GM21390 (cell line): Measurements from ENCODE around the gene TOR1AIP1.
"Not testable (repeated sequence)": the region's sequence is repeated elsewhere in the genome, so short reads cannot be mapped to it uniquely, and the experiment has no call there.

ENCODE experiments used
- ATAC-seq: cut with Tn5 transposase; IDR thresholded peaks from one replicate; pipeline ENCODE4 v1.9.1; 2021; ENCODE audit not compliant: unreplicated experiment

Gene TOR1AIP1

DNA sequence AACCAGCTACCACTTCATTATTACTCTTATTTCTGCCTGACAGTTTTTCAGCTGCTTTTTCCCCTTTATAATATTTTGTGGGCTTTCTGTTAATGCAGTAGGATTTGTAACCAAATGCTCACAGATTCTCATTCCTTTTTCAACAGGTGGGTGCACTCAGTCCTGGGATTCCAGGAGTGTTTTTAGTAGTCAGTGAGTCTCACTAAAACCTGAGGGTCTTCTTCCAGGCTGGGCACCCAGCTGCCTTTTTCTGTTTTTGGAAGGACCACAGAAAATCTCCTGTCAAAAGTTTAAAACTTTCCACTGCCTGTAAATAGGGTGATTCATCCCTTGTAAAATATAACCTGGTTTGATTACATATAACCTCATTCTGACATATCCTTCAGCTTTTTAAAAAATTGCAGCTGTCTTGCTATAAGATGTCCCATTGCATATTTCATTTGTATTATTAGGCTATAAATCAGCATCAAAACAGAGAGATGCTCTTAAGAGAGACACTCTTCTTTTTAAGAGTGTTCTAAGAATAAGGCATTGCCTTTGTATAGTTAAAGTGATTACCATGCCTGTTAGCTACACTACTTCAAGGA is 55.7 kb downstream of the TOR1AIP1 start:
- no peak for ATAC-seq

DNA sequence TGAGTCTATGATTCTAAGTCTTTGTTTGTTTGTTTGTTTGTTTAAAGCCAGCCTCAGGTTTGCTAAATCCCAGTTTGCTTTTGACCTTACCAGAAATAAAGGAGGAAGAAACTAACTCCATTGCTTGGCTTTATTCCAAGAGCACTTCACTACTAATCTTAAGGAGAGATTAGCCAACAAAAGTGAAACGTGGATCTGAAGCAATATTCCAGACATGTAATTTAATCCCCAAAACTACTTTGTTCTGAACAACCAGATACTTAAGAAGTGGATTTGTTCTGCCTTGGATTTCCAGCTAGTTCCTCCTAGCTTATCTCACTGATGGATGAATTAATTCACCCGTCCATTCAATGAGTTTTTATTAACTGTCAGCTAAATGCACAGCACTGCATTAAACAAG is 56.7 kb downstream of the TOR1AIP1 start:
- ATAC-seq, result no peak

DNA sequence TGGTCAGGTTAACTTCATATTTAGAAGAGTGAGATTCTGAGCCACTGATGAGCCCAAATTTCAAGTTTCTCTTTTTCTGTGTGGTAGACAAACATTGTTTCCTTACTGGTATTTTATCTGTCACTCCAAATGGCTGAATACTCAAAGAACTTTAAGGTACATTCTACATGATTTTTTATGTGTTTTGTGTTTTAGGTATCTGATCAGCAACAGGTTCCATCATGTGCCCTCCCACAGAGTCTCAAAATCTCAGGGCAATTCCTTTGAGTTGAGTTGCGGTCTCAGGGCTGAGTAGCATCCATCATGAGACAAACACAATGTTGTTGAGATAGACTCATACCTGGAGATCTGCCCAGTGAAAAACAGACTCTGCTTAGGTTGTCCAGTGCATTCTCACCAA is 57.9 kb downstream of the TOR1AIP1 start:
- ATAC-seq, result no peak

DNA sequence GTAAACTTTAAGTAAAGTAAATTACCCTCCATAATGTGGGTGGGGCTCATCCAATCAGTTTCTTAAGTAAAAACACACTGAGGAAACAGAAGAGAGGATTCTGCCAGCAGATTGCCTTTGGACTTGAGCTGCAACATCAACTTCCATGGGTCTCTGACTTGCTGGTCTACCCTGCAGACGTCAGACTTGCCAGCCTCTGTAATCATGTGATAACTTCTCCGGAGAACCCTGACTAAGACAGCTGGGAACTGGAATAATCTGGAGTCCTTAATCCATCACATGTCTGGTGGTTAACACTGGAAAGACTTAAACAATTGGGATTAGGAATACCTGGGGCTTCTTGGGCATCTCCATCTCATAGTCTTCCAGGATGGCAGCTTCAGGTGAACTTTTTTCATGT is 59.4 kb downstream of the TOR1AIP1 start:
- no peak for ATAC-seq

DNA sequence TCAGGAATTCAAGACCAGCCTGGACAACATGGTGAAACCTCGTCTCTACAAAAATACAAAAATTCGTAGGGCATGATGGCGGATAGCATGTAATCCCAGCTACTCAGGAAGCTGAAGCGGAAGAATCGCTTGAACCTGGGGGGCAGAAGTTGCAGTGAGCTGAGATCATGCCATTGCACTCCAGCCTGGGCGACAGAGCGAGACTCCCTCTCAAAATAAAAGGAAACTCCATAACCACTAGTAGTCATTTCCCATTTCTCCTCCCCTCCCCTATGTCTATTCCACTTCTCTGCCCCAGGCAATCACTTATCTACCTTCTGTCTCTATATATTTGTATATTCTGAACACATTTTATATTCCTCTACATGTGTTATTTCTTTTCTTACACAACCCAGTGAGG is 68.6 kb downstream of the TOR1AIP1 start:
- no peak for ATAC-seq

DNA sequence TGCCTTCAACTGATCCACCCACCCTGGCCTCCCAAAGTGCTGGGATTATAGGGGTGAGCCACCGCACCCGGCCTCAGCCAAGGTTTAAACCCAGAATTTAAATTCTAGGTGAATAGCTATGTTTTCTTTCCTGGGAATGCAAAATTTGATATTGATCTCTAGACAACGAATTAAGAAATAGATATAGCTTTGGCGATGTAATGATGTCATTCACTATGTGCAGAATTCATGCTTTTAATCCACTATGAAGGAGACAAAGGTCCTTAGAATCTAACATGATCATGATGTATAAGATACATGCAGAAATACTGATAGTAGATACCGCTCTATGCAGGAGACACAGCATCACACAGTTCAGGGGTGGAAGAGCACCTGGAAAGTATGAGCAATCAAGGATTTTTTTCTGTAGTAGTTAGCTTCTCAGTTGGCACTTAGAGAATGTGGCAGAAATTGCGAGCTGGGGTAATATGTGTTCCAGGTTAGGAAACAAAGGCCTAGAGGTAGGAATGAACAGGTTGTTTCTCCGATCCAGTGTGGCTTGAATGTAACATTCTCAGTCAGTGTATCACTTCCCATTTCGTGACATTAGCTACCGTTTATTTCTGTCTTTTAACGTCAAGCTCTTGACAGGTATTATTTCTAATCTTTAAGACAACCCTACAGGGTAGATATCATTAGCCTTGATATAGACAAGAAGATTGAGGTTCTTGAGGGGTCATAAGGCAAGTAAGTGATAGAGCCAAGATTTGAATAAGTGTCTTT is 69.5 kb downstream of the TOR1AIP1 start:
- ATAC-seq, result no peak

DNA sequence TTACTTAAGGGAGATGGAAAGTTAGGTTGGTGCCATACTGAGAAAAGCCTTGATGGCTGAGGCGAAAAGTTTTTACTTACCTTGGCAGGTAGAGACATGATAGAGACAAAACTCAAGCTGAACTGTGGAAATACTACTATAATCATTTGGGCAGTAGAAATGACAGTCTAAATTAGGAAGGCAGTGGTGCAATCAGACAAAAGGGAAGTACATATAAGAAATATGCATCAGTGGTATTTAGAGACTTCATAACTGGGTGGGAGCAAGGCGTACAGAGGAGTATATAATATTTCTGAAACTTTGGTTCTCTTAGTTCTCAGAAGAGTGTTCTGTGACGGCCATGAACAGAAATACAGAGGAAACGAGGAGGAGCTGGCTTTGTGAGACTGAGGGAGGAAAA is 70.1 kb downstream of the TOR1AIP1 start:
- ATAC-seq, result no peak

DNA sequence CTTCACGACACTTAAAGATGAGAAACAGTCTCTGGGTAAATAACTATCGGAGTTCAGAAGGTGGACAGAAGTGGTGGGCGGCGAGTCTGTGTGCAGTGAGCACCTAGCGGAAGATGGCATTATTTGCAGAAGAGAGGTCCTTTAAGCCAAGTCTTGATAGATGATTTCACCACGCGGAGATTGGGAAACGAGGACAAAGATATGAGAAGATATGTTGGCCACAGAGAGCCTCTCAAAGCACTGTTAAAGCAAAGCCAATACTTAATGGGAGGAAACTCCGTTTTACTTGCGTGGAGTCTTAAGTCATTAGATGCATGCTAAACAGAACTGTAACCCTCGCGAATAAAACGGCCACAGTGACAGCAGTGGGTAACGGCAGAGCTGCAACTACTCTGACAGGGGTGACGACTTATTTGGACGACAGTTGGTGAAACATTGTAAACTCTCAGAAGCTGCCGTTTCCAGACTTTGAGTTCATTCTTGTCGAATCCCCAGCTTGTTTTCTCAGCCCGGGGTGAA is 71.9 kb downstream of the TOR1AIP1 start:
- ATAC-seq, result no peak

DNA sequence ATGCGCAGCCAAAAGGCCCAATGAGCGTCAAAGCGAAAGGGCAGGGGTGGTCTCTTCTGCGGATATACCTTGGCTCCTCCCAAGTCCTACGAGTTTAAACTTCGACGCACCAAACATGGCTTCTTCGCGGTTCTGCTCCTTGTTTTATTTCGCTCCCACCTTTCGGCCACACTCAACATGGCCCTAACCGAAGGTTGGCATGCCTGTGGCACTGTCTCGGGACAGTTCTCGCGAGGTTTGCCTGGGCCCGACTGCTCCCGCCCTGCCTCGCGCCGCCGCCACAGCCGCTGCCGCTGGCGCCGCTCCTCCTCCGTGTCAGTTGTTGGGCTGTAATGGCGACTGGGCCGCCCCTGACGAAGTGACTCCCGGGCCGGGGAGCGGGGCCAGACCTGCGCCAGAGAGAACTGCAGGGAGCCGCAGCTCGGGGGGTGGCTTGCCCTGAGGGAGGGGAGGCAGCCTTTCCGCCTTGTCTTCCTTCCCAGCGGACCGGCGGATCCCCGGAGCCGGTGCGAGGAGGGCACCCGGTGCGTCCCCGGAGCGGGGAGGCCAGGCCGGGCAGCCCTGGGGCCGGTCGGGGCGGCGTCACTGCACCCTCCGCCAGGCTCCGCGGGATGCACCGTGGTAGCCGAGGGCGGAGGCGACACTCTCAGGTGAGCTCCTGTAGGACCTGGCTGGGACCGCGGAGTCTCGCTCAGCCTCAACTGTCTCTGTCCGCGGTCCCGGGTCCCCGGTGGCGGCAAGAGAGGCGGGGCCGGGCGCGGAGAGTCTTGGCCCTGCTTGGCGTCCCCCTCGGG is 72.6 kb downstream of the TOR1AIP1 start, which contains the start of gene CEP350:
Gene CEP350, plus strand, starts transcription at position 318 of the 794 bp plus-strand sequence. CDS start 31,372 bp downstream, outside the sequence.
- peak; percentile 93 for ATAC-seq

DNA sequence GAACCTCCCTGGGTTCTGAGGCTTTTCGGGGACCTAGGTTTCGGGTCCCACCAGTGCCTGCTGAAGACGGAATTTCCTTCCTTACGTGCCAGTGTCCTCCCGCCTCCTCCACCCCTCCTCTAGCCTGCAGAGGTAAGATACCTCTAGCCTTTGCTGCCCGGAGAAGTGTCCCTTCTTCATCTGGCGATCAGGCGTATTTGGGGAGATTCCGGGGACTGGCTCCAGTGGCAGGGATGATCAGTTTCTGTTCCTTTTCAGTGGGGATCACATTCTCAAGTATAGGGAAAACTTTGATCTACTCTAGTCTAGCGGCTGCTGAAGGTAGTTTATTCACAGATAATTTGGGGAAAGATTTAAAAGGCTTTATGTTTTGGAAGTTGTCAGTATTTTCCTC is 73.2 kb downstream of the TOR1AIP1 start:
- peak; percentile 7 for ATAC-seq

DNA sequence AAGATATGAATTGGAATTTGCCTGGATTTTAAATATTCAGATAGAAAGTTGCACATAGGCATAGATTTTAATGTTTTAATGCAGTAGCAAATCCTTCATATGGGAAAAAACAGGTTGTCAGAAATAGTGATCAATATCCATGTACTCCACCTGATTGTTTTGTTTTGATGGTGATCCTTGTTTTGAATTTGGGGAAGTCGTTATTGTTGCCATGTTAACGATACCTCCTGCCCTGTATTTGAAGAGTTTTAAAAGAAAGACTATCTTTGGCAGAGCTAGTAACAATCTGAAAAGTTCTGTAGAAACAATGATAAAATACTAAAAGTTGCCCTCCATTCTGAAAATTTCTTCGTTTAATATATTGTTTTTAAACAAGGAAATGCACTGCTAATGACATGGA is 73.6 kb downstream of the TOR1AIP1 start:
- ATAC-seq, result no peak

DNA sequence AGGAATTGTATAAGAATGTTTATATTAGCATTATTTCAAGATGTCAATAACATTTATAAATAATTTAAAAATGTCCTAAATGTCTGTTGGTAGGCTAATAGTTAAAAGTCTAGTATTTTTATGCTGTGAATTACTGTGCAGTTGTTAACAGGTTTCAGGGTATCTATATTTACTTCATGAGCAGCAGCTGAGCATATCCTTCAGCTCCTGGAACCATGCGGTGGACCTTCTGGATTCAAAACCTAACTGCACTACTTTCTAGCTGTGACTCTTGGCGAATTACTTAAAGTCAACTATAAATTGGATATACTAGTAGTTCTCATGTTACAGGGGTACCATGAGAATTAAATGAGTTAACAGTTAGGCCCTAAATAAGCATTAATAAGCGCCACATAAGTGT is 76.3 kb downstream of the TOR1AIP1 start:
- ATAC-seq, result no peak

DNA sequence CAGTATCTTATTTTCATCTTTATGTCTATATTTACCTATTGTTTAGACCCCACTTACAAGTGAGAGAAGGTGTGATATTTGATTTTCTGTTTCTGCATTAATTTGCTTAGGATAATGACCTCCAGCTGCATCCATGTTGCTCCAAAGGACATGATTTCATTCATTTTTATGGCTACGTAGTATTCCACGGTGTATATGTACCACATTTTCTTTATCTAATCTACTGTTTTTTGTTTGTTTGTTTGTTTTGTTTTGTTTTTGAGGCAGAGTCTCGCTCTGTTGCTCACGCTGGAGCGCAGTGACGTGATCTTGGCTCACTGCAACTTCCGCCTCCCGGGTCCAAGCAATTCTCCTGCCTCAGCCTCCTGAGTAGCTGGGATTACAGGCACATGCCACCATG is 80.1 kb downstream of the TOR1AIP1 start:
- ATAC-seq, result not testable (repeated sequence)

DNA sequence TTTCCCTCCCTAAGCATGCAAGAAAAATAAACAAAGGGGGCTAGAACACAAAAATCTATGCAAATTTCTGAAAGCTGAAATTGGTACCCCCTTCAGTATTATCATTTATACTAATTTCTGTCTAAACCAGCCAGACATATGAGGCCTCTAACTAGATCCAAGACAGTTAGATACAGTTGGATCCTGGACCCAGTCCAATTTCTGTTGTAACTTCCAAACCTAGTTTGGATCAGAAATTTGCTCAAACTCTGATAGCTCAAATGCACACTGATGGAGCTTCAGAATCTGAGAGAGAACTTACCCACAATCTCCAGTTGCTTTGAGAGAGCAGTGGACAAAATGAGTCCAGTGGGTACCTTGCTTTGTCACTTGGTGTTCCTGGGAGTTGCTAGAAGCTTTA is 84.5 kb downstream of the TOR1AIP1 start:
- ATAC-seq, result no peak

DNA sequence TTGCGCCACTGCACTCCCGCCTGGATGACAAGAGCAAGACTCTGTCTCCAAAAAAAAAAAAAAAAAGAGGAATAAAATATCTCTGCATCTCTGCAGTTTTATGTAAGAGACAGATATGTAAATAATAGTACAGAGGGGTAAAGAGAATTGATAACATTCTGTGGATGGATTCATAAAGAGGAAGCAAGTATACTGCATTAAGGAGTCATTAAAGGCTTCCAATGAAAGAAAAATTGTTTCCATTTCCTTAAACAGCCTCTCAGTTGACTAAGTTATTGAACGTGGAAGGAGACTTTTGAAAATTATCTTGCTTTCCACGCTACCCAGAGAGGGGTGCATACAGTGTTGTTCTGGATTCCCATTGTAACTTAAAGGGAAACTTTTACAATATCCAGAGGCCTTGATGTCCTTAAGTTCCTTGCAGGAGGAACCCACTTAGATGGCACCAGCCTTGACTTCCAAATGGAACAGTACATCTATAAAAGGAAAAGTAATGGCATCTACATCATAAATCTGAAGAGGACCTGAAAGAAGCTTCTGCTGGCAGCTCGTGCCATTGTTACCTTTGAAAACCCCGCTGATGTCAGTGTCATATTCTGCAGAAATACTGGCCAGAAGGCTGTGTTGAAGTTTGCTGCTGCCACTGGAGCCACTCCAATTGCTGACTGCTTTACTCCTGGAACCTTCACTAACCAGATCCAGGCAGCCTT is 86.4 kb downstream of the TOR1AIP1 start:
- no peak for ATAC-seq

DNA sequence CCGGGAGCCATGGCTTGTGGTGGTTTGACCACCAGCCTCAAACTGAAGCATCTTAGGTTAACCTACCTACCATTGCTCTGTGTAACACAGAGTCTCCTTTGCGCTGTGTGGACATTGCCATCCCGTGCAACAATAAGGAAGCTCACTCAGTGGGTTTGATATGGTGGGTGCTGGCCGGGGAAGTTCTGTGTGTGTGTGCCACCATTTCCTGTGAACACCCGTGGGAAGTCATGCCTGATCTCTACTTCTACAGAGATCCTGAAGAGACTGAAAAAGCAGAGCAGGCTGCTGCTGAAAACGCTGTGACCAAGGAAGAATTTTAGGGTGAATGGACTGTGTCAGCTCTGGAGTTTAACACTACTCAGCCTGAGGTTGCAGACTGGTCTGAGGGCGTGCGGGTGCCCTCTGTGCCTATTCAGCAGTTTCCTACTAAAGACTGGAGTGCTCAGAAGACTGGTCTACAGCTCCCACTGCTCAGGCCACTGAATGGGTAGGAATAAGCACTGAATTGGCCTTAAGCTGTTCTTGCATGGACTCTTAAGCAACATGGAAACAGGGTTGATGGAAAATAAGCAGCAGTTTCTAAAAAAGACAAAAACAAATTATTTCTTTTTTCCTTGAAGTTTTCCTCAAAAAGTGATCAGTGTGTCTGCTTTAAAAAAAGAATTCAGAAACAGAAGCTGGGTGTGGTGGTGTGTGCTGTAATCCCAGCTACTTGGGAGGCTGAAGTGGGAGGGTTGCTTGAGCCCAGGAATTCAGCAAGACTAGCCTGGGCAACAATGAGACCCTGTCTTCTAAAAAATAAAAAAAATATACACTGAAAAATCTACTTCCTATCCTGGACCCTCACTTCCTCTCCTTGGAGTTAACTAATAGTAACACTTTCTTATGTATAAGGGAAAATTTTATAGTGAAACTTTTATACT is 87.2 kb downstream of the TOR1AIP1 start:
- no peak for ATAC-seq
